ENCODE results near the gene SPATA6.

DNA sequence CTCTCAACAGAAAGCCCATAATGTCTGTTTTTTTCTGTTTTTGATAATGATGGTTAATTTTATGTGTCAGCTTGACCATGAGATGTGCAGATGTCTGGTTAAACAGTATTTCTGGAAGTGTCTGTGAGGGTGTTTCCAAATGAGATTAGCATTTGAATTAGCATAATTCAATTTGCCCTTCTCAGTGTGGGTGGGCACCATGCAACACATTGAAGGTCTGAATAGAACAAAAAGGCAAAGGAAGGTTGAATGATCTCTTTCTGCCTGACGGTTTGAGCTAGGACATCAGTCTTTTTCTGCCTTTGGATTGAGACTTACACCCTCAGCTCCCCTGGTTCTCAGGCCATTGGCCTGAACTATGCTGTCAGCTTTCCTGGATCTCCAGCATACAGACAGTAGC is 34.9 kb upstream of the SPATA6 start:
- TF ChIP-seq, protein P1, sequence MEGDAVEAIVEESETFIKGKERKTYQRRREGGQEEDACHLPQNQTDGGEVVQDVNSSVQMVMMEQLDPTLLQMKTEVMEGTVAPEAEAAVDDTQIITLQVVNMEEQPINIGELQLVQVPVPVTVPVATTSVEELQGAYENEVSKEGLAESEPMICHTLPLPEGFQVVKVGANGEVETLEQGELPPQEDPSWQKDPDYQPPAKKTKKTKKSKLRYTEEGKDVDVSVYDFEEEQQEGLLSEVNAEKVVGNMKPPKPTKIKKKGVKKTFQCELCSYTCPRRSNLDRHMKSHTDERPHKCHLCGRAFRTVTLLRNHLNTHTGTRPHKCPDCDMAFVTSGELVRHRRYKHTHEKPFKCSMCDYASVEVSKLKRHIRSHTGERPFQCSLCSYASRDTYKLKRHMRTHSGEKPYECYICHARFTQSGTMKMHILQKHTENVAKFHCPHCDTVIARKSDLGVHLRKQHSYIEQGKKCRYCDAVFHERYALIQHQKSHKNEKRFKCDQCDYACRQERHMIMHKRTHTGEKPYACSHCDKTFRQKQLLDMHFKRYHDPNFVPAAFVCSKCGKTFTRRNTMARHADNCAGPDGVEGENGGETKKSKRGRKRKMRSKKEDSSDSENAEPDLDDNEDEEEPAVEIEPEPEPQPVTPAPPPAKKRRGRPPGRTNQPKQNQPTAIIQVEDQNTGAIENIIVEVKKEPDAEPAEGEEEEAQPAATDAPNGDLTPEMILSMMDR (IDR thresholded peaks at IDR 0.05), result no peak
- no peak for TF ChIP-seq POLR2A (IDR thresholded peaks at IDR 0.05)
